Vagina (tissue), 2 donors: ENCODE measurements around the gene NPTX2.

Experiments used
- CTCF ChIP-seq, 3 experiments: fragments of 450-650 bp in 2 of 3; fragments of 200-600 bp in 1 of 3; sonication (generic) in 1 of 3; IDR thresholded peaks; one replicate each; pipeline ENCODE4 v1.5.1; 2017 to 2019; ENCODE audit warnings: antibody characterized with exemption in 3 of 3, mild to moderate bottlenecking in 2 of 3, moderate library complexity in 2 of 3
- POLR2A ChIP-seq, 2 donors: fragments of 450-650 bp; IDR thresholded peaks; one replicate each; pipeline ENCODE4 v1.6.1; 2017; ENCODE audit warnings: antibody characterized with exemption in 2 of 2, mild to moderate bottlenecking in 2 of 2, moderate library complexity in 2 of 2
- POLR2AphosphoS5 ChIP-seq, 2 donors: sonication (generic); formaldehyde crosslinking; IDR thresholded peaks; one replicate each; pipeline ENCODE4 v1.9.0; 2017; ENCODE audit warnings: antibody characterized with exemption in 2 of 2, mild to moderate bottlenecking in 2 of 2, low read depth in 1 of 2; ENCODE audit not compliant: insufficient read depth in 1 of 2

DNA sequence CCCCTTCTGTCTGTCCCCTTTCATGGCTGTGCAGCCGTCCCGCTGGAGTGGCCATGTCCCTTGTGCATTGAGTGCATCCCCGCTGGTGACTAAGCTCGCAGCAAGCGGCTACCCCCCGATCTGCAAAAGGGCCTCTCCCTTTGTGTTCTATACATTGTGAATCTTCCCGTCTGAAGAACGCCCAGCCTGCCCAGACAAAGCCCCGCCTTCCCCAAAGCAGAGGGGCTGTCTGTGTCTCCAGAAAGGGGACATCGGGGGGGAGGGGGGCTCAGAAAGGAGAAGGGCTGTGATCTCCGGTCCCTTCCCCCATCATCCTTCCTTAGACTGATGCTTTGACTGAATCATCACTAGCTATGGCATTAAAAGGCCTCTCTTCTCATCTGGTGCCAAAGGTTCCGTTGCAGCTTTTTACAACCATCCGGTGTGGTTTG, 11.9 kb downstream of the NPTX2 start:
- TF ChIP-seq CTCF (IDR thresholded peaks at IDR 0.05): no peak
- TF ChIP-seq POLR2A (IDR thresholded peaks at IDR 0.05): no peak
- no peak for TF ChIP-seq POLR2AphosphoS5 (IDR thresholded peaks at IDR 0.05; ENCODE audit: insufficient read depth in 1 of 2, low read depth in 1 of 2)
